Brain microvascular endothelial cell (primary cell): ENCODE measurements around the gene DDX55.

ENCODE experiments used
- DNase-seq: peaks from one replicate; pipeline ENCODE4 v3.0.0-alpha.2; 2020
- H3K27ac ChIP-seq: fragments of 250-450 bp; sonication (Bioruptor Pico); 2 replicates; pipeline ENCODE4 v1.5.1; 2020; ENCODE audit warnings: mild to moderate bottlenecking, moderate library complexity
- H3K27me3 ChIP-seq: fragments of 250-450 bp; sonication (Bioruptor Pico); replicated peaks from 2 replicates; pipeline ENCODE4 v1.5.1; 2020; ENCODE audit warnings: mild to moderate bottlenecking
- H3K36me3 ChIP-seq: fragments of 250-450 bp; sonication (Bioruptor Pico); replicated peaks from 2 replicates; pipeline ENCODE4 v1.5.1; 2020; ENCODE audit warnings: mild to moderate bottlenecking
- H3K4me3 ChIP-seq: 2 replicates; pipeline ENCODE4 v1.5.1; 2011; ENCODE audit warnings: low read depth, mild to moderate bottlenecking, control low read depth, low read length, moderate library complexity
- in situ Hi-C: cut with HindIII; loops from 2 replicates; pipeline ENCODE4 v1.10.0; 2017; ENCODE audit warnings: low sequenced_read_pairs, low pct_ligation_motif_present
- TF ChIP-seq, protein P1 (sequence below): IDR thresholded peaks from 2 replicates; pipeline ENCODE4 v1.5.1; 2011; ENCODE audit warnings: low read depth, mild to moderate bottlenecking, moderate library complexity, low read length, control low read depth, inconsistent platforms; ENCODE audit errors: missing control alignments

DDX55 gene

DNA sequence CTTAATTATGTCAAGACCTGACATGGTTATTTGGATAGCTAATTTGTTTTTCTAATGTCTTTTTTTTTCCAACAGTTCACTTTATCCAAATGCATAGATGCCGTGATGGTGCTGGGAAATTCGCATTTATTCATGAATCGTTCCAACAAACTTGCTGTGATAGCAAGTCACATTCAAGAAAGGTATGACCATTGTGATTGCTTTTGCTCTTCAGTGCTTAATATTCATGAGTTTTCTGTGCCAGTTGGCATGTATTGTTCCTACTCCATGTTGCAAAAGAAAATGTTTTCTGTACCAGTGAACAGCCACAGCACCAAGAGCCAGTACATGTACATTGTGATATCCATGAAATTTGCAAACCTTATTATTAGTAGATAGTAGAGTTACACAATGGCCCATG lies 43.5 kb downstream of the DDX55 start:
- TF ChIP-seq, protein P1, sequence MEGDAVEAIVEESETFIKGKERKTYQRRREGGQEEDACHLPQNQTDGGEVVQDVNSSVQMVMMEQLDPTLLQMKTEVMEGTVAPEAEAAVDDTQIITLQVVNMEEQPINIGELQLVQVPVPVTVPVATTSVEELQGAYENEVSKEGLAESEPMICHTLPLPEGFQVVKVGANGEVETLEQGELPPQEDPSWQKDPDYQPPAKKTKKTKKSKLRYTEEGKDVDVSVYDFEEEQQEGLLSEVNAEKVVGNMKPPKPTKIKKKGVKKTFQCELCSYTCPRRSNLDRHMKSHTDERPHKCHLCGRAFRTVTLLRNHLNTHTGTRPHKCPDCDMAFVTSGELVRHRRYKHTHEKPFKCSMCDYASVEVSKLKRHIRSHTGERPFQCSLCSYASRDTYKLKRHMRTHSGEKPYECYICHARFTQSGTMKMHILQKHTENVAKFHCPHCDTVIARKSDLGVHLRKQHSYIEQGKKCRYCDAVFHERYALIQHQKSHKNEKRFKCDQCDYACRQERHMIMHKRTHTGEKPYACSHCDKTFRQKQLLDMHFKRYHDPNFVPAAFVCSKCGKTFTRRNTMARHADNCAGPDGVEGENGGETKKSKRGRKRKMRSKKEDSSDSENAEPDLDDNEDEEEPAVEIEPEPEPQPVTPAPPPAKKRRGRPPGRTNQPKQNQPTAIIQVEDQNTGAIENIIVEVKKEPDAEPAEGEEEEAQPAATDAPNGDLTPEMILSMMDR = no peak
- DNase-seq = no peak
- peaks cover 35% of the 10 kb centered on the region for H3K36me3 ChIP-seq
- in situ Hi-C loops = no loop called here
- no peak overlapping the region for H3K27ac ChIP-seq
- no peak overlapping the region for H3K4me3 ChIP-seq
- H3K27me3 ChIP-seq = no peaks in the 10 kb centered on the region

DNA sequence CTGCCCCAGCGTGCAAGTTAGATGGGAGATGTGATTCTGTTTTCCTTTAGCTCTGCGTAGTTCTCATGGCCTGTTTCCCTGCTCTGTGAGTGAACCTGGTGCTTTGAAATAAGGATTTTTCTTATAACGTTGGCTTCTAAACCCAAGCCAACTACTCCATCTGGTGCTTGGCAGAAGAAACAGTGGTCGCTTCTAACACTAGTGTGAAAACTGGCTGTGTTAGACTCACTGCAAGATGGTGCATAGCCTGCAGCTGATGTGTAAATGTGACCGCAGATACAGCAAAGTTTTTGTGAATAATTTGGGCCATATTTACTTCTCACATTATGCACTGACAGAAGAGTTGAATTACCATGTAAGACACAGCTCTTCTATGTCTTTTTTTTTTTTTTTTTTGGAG lies 44.0 kb downstream of the DDX55 start:
- in situ Hi-C loops = no loop called here

GRCh38 chr12:123648401-123648800 lies 46.5 kb downstream of the DDX55 start:
- Histone ChIP-seq H3K36me3 (peaks cover 45% of the 10 kb centered on the region), H3K27me3 (no peaks in the 10 kb centered on the region), H3K27ac (no peak overlapping the region), H3K4me3 (no peak overlapping the region)
- TF ChIP-seq, protein P1 = no peak
- in situ Hi-C loops = no loop called here
- DNase-seq = no peak

More for the DNA sequence above, 44.0 kb downstream of the DDX55 start:
- Histone ChIP-seq H3K4me3 (no peak overlapping the region), H3K27me3 (no peaks in the 10 kb centered on the region), H3K36me3 (peaks cover 40% of the 10 kb centered on the region), H3K27ac (no peak overlapping the region)
- DNase-seq = no peak
- TF ChIP-seq, protein P1 = no peak

DNA sequence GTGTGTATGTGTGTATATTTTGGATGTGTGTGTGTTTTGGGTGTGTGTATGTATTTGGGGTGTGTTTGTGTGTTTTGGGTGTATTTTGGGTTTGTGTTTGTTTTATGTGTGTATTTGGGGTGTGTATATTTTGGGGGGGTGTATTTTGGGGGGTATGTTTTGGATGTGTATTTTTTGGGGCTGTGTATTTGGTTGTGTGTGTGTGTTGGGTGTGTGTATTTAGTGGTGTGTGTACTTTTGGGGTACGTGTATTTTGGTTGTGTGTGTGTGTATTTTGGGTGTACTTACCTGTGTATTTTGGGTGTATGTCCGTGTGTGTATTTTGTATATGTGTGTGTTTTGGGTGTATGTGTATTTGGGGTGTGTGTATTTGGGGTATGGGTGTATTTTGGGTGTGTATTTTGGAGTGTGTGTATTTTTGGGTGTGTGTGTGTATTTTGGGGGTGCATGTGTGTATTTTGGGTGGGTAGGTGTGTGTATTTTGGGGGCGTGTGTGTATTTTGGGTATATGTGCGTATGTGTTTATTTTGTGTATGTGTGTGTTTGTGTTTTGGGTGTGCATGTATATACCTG lies 52.3 kb downstream of the DDX55 start:
- no peak for DNase-seq
- no peak overlapping the region for H3K27ac ChIP-seq
- in situ Hi-C loops = no loop called here
- TF ChIP-seq, protein P1 = no peak
- H3K36me3 ChIP-seq = peaks cover 36% of the 10 kb centered on the region
- H3K4me3 ChIP-seq = no peak overlapping the region
- no peaks in the 10 kb centered on the region for H3K27me3 ChIP-seq

GRCh38 chr12:123655420-123655819 lies 53.5 kb downstream of the DDX55 start:
- Histone ChIP-seq H3K4me3 (no peak overlapping the region), H3K27me3 (no peaks in the 10 kb centered on the region), H3K36me3 (peaks cover 28% of the 10 kb centered on the region), H3K27ac (no peak overlapping the region)
- no peak for DNase-seq
- in situ Hi-C loops = no loop called here
- TF ChIP-seq, protein P1 = no peak

DNA sequence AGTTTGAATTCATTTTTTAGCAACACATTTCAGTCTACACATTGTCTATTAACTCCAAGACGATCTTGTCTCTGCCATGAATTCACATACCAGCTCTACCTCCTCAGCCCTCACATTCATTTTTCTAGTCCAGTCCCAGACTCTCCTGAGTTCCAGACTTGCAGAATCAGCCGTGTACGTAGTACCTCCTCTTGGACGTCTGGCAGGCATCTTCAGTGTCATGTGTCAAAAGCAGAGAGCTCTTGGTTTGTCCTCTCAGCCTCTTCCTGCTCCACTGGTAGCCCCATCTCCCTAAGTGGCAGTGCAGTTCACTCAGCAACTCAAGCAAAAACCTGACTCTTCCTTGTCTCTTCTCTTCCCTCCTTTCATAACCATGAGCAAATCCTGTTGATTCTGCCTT lies 54.5 kb downstream of the DDX55 start:
- no peak overlapping the region for H3K27ac ChIP-seq
- DNase-seq = no peak
- peaks cover 21% of the 10 kb centered on the region for H3K36me3 ChIP-seq
- in situ Hi-C loops = no loop called here
- no peaks in the 10 kb centered on the region for H3K27me3 ChIP-seq
- TF ChIP-seq, protein P1 = no peak
- H3K4me3 ChIP-seq = no peak overlapping the region
